ENCODE data around the gene SNAI3. TPM values are rescaled to one million over a fixed set of nuclear protein-coding genes. Genes with fewer than 3 reads are reported as not detected.
A peak's percentile ranks its signal among the peaks of the same experiment; 100 is the strongest.

The SNAI3 gene
- total and polyA plus RNA-seq, 2 of the 4 experiments (the other 2 are of a cell fraction): 0.21 TPM; not detected in 1

- no peaks in the 10 kb centered on the region for H3K4me1 ChIP-seq (ENCODE audit: control insufficient read depth, insufficient read depth, low read length)
- no peak overlapping the region for H3K9ac ChIP-seq (ENCODE audit: low read depth, low read length)
- H4K91ac ChIP-seq (ENCODE audit: insufficient read depth, low read depth, low read length): no peak overlapping the region
- H3K23ac ChIP-seq (ENCODE audit: low read depth, low read length): no peak overlapping the region
- H3K9me1 ChIP-seq (ENCODE audit: insufficient read depth, low read length): no peaks in the 10 kb centered on the region
- dilution Hi-C loops (cut with HindIII; ENCODE audit: low sequenced_read_pairs, unreplicated experiment) (no loop called here), in situ Hi-C loops (cut with MboI; ENCODE audit: low sequenced_read_pairs) (no loop called here), intact Hi-C loops (cut with micrococcal nuclease) (no loop called here)
- no peak overlapping the region for H3K27ac ChIP-seq (ENCODE audit: insufficient read depth, low read length)
- no peak overlapping the region for H2AFZ ChIP-seq (replicated peaks; ENCODE audit: low read length, poor library complexity)
- peak; percentile 43 for ATAC-seq (ENCODE audit: low read depth)
- no peak overlapping the region for H2BK5ac ChIP-seq (ENCODE audit: low read depth, low read length, poor library complexity, severe bottlenecking)
- no peaks in the 10 kb centered on the region for H3K9me3 ChIP-seq (ENCODE audit: control insufficient read depth, insufficient read depth, low read length)
- no peak overlapping the region for H3K18ac ChIP-seq (ENCODE audit: low read depth, low read length)
- H3K4me3 ChIP-seq (ENCODE audit: insufficient read depth, low read depth, low read length): no peak overlapping the region
- DNase-seq: peak; percentile 41
- H3K79me1 ChIP-seq (ENCODE audit: low read depth in 1 of 2, low read length in 2 of 2): peaks cover 8 to 44% of the 10 kb centered on the region in 2 experiments; a peak in 2 of 4 replicates
- H3K4ac ChIP-seq (ENCODE audit: low read depth, low read length): no peak overlapping the region
- H3K36me3 ChIP-seq (ENCODE audit: control insufficient read depth, insufficient read depth, low read length): peaks cover 55% of the 10 kb centered on the region
- 92% methylated on average over 17 of the region's 30 CpGs; no CpG with 5 or more reads in 1 of the 2 experiments for WGBS, 2 experiments (ENCODE audit: extremely low coverage in 2 of 2, insufficient read length in 1 of 2)
- H2AK9ac ChIP-seq (replicated peaks; ENCODE audit: low read depth, low read length, poor library complexity): no peak overlapping the region
- TF ChIP-seq RFX5 (IDR thresholded peaks at IDR 0.05; ENCODE audit: low read depth, low read length) (no peak), POLR2A (IDR thresholded peaks at IDR 0.05; ENCODE audit: low read depth, low read length) (no peak), MAZ (IDR thresholded peaks at IDR 0.05; ENCODE audit: borderline replicate concordance, low read depth, low read length) (no peak), NFE2L2 (IDR thresholded peaks at IDR 0.05; ENCODE audit: low read depth, low read length) (no peak), CEBPB (IDR thresholded peaks at IDR 0.05; ENCODE audit: low read depth, low read length) (no peak), MAFK (IDR thresholded peaks at IDR 0.05; ENCODE audit: low read depth, low read length) (no peak), SMC3 (IDR thresholded peaks at IDR 0.05; ENCODE audit: low read depth, low read length) (no peak), CHD1 (IDR thresholded peaks at IDR 0.05; ENCODE audit: low read depth, low read length) (no peak), USF2 (IDR thresholded peaks at IDR 0.05; ENCODE audit: low read depth, low read length) (no peak), BHLHE40 (IDR thresholded peaks at IDR 0.05; ENCODE audit: low read depth, low read length) (no peak), RCOR1 (IDR thresholded peaks at IDR 0.05; ENCODE audit: insufficient replicate concordance, low read length) (no peak), RAD21 (IDR thresholded peaks at IDR 0.05; ENCODE audit: low read length) (no peak), CTCF (conservative IDR thresholded peaks at IDR 0.05; ENCODE audit: low read depth, low read length) (no peak), ELK1 (IDR thresholded peaks at IDR 0.05; ENCODE audit: borderline replicate concordance, low read depth, low read length) (no peak)
- no peak overlapping the region for H2BK120ac ChIP-seq (ENCODE audit: low read depth, low read length)
- no peak overlapping the region for H3K4me2 ChIP-seq (ENCODE audit: low read depth, low read length)
- no peak overlapping the region for H2BK15ac ChIP-seq (ENCODE audit: low read depth, low read length)
- ChIA-PET POLR2A (ENCODE audit: unreplicated experiment) (no interaction called here), CTCF (no interaction called here)
- no peak overlapping the region for H4K8ac ChIP-seq (ENCODE audit: low read depth in 2 of 2, low read length in 2 of 2)
- no peak overlapping the region for H2AK5ac ChIP-seq (ENCODE audit: low read depth, low read length)
- no peak overlapping the region for H3K56ac ChIP-seq (ENCODE audit: extremely low read depth, insufficient read depth, low read length)
- no peak overlapping the region for H2BK20ac ChIP-seq (ENCODE audit: low read depth, low read length)
- H4K5ac ChIP-seq (ENCODE audit: low read depth, low read length): no peak overlapping the region
- no peak overlapping the region for H3K14ac ChIP-seq (replicated peaks; ENCODE audit: low read depth, low read length)
- peaks cover 47% of the 10 kb centered on the region for H4K20me1 ChIP-seq (ENCODE audit: insufficient read depth, low read length)
- BruUV-seq (replicated peaks): no TSS peak
- no peaks in the 10 kb centered on the region for H3K27me3 ChIP-seq (ENCODE audit: control insufficient read depth, insufficient read depth, low read length)
These were observed 27.5 kb upstream of the SNAI3 start for GRCh38 chr16:88713568-88714419.

Measured in IMR-90 (cell line).